ENCODE results near the gene ZBTB21.

ZBTB21 gene

DNA sequence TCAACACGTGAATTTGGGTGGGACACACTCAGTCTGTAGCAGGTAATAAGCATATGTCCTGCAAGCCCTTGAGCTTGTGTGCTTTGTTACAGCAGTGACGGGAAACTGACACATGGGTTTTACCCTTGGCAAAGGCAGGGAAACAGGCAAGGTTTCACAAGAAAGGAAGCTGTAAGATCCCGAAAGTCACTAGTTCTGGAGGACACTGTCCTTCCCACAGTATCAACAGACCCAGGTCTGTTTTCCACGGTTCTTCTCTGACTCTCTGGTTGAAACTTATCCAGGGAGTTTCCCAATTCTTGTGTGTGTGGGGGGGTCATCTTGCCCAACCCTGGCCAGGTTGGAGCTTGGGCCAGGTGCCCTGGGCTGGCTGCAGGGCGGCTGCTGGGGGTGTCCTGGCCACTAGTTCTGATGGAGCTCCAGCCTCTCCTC is 29.3 kb upstream of the ZBTB21 start:
- FAIRE-seq: no peak

DNA sequence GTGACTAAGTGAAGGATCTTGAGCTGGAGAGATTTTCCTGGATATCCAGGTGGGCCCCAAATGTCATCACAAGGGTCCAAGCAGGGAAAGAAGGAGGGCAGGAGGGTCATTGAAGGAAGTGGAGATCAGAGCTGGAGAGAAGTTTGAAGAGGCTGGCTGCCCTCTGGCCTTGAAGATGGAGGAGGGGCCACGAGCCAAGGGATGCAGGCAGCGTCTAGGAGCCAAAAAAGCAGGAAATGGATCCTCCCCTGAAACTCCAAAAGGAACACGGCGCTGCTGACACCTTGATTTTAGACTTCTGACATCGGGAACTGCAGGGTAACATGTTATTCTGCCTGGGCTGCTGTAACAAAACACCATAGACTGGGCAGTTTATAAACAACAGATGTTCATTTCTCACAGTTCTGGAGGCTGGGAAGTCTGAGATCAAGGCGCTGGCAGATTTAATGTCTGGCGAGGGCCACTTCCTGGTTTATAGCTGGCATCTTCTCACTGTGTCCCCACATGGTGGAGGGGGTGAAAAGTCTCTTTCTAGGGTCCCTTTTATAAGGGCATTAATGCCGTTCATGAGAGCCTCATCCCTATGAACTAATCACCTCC is 28.8 kb upstream of the ZBTB21 start:
- FAIRE-seq: no peak

DNA sequence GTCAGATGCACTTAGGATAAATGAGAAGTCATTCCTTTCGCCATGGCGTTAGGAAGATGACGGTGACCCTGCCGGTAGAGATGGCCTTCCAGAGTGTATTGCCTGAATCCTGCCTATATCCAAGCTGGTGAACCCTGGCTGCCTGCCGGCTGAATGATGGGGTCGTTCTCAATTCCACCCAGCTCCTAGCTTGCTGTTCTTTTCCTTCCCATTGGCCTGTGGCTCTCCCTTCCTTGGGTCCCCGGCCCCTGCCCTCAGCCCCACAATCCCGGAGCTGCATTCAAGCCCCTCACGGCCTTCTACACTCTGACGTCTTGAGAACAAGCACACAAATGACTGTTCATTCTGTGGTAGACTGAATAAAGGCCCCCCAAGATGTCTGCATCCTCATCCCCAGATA is 28.2 kb upstream of the ZBTB21 start:
- no peak for FAIRE-seq

DNA sequence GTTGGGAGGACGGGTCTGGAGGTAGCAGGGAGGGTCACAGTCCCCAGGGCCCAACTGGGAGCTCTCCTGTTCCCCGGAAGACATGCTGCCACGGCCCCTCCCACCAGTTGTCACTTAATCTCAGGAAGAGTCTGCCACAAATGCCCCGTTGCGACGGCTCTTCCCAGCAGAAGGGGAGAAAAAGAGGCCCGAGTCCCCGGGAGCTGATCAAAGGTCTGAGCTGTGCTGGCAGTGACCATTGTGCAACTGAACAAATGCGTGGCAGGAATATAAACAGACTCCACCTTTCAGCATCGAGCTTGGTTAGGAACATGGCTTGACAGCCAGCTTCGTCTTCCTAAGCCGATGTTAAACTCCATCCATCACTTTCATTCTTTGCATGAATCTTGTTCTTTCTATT is 27.8 kb upstream of the ZBTB21 start:
- FAIRE-seq: no peak

DNA sequence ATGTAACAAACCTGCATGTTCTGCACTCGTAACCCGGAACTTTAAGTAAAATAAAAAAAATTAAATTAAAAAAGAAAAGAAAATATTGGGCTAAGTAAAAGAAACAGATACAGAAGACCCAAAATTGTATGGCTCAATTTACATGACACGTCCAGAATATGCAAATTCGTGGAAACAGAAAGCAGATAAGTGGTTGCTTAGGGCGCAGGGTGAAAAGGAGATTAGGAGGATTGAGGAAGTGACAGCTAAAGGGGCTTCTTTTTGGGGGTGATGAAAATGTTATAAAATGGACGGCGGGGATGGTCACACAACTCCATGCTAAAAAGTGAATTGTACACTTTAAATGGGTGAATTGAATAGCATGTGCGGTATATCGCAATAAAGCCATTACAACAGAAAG is 27.4 kb upstream of the ZBTB21 start:
- no peak for FAIRE-seq

DNA sequence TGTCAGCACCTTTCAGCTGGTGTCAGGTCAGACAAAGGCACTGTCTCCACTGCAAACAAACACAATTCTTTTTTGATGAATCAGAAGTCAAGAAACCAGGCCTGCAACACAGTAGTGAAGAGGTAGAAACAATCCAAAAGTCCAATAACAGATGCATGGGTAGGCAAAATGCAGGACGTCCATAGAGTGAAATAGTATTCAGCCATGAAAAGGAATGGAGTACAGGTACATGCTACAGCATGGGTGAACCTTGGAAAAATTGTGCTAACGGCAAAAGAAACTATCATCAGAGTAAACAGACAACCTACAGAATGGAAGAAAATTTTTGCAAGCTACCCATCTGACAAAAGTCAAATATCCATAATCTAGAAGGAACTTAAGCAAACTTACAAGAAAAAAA is 26.2 kb upstream of the ZBTB21 start:
- FAIRE-seq: no peak

DNA sequence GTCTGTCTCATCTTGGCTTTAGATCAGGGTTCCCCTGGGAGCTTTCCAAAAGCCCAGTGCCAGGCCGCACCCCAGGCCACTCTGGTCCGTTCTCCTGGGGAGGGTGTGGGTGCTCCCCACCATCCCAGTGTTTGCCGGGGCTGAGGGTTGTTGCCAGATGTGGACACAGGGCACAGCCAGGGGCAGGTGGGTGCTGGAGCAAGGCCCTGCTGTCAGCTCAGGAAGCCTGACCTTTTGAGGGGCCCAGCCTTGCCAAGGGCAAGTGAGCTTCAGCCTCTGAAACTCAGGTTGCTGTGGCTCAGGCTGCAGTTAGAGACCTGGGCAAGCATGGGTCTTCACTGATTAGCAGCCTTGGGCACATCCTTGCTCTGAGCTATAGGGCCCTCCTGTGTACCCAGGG is 22.8 kb upstream of the ZBTB21 start:
- FAIRE-seq: no peak

DNA sequence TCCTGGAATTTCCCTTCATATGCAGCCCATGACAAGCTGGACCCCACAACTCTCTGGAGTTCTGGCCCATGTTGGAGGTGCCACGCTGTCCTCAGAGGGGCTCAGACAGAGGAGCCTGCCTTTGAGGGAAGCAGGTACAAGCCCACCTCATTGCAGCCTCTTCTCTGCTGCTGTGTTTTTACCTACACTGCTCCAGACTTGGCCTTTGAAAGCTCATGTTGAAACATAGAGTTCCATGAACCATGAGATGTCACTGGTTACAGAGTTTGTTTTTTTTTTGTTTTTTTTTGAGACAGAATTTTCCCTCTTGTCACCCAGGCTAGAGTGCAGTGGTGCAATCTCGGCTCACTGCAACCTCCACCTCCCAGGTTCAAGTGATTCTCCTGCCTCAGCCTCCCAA is 22.1 kb upstream of the ZBTB21 start:
- no peak for FAIRE-seq

DNA sequence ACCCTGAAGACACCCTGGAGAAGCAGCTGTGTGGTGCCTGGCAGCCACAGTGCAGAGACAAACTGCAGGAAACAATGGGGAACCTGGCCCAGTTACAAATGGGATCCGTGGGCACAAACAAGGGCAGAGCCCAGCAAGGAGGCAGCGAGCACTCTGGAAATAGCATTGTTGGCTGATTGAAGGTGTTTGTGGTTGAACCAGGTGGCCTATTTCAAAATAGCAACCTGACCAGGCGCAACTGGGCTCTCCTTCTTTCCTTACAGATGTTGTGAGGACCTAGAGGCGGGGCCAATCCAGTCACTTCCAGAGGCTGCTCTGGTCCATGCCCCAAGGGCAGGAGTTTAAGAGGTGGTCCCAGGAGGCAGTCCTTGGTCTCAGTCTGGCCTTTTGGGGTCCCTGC is 21.7 kb upstream of the ZBTB21 start:
- FAIRE-seq: no peak

DNA sequence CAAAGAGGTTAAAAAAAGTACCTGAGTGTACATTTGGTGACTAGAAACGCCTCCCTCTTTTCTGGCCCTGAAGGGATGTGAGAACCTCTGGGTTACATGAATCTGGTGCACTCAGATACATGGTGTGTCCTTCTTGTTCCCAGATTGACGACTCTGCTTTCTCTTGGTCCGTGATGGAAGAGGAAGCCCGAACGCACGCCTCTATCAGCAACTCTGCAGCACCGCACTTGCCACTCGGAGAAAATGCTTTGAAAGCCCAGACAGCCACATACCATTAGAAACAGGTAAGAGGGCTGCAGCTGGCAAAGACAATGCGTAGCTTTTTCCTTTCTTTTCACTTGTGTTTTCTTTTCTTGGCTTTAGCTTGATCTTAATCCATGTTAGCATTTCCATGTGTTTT is 21.1 kb upstream of the ZBTB21 start:
- no peak for FAIRE-seq

DNA sequence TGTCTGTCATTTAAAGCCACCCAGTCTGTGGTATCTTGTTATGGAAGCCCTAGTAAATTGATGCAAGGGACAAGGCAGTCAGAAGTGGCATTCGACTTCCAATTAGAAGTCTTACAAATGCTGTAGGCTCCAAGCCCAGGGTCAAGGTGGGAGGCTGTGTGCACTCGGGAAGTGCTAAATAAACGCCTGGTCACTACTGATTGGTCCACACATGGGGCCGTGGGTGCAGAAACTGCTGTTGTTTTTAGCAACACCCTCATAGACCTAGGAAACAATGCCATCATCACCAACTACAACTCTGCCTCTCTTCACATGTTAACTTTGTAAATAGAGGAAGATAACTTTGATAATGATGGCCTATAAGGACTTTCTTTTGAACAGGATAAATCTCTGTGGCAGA is 20.2 kb upstream of the ZBTB21 start:
- FAIRE-seq: no peak

DNA sequence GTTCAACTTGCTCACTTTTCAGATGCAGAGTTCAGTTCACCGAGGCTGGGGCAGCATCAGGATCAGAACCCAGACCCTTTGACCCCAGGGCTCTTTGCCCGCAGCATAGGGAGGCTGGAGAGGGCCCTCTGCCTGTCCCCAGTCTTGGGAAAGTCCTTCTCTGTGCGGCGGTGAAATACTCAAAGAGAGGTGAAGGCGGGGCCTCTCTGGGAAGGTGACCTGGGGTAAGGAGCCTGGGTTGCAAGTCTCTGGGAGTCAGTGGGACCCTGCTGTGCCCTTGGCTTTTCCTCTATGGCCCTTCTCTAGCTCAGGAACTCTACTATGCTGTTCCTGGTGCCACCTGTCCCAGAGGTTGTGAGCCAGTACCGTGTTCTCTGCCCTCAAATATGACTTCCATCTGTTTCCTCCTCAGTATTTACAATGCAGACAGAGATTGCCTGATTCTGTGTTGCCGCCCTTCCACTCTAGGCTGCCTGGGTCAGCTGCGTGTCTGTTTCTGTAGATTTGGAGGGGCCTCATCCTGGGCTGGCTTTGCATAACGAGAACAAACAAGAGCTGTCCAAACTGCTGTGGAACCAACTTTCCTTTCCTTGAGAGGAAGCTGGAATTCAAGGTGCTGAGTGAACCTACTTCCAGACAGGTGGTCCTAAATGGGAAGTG is 18.7 kb upstream of the ZBTB21 start:
- no peak for FAIRE-seq

DNA sequence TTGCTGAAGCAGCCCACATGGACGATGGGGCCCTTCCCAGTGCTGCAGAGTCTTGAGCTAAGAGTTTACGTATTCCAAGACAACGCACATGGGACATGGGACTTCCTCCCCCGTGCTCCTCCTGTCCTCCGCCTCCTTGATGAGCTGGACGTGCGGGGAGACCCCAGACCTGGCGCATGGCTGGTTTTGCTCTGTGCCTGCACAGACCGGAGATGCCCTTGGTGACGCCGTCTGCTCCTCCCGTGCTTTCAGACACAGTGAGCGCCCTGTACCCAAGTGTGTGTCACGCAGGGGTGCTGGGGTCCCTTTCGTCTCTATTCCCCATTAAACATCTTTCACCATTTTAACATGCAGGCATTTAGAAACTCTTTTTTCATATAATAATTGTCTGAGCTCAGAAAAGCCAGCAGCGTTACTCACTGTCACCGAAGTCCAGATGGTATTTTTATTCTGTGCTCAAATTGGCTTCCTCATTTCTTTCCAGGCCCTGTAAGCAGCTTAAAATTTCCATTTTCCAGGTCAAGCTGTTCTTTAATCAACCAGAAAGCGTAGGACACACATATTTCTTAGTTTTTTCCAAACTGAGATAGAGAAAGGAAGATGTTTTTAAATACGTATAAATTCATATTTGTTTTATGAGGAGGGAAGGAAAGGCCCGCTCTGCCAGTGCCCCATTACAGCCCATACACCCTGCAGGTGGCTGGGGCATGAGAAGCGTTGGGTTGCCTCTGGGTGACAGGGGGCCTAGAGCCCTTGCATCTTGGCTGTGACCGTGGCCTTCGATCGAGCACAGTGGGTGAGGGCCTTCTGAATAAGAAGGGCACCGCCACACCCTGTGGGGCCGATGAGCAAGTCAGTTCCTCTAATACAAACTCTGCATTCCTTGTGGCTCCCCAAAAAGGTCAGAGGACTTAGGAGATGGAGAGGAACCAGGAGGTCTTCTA is 17.9 kb upstream of the ZBTB21 start:
- no peak for FAIRE-seq

DNA sequence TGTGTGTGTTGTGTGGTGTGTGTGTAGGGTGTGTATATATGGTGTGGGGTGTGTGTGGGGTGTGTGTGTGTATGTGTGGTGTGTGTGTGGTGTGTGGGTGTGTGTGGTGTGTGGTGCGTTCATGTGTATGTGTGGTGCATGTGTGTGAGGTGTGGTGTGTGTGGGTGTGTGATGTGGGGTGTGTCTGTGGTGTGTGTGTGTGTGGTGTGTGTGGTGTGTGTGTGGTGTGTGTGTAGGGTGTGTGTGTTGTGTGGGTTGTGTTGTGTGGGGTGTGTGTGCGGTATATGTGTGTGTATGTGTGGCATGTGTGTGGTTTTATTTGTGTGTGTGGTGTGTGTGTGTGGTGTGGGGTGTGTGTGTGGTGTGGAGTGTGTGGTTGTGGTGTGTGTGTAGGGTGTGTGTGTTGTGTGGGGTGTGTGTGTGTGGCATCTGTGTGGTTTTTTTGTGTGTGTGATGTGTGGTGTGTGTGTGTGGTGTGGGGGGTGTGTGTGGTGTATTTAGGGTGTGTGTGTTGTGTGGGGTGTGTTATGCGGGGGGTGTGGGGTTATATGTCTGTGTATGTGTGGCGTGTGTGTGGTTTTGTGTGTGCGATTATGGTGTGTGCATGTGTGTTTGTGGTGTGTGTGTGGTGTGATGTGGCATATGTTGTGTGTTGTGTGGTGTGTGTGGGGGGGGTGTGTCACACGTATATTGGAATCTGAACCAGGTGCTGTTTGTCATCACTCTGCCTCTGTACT is 17.1 kb upstream of the ZBTB21 start:
- no peak for FAIRE-seq

DNA sequence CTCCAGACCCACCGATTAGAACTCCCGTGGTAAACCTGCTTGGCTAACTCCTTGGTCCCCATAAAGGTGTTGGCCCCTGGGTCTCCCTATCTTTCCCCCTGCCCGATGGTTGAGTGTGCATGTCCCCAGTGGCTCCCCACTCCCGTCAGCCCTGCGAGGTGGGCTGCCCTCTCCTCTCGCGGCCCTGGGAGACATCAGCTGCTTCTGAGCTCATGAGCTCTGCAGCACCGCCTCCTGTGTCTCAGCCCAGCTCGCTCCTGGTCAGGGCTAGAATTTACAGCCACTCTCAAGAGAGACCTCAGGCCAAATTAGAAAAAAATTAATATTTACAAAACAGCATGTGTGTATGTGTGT is 15.9 kb upstream of the ZBTB21 start:
- FAIRE-seq: no peak

DNA sequence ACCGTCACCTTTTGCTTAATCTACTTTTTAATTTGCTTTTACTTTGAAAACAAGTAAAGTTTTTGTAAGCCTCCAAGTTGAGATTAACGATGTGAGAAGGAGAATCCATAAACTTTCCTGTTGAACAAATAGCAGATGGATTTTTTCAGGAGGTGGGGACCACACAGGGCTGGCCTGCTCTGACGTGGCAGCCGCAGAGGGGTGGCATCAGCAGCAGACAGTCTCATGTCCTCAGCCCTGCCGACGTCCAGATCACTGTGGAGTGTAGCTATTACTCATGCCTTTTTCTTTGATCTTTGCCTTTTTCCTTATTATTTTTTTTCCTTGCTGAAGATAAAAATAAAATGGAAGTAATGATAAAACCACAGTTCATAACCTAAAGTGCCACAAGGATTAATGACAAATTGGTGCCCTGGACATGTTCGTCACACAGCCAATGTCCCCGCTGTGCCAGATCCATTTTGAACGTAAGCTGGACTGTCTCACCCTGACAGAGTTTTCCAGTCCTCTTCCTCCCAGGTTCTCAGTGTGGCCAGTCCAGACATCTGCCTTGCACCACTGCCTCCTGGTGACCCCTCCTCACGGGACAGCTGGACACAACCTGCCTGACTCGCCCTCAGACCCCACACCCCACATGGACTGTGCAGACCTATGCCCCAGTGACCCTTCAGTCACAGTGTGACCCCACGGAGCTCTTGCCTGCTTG is 15.4 kb upstream of the ZBTB21 start:
- no peak for FAIRE-seq

DNA sequence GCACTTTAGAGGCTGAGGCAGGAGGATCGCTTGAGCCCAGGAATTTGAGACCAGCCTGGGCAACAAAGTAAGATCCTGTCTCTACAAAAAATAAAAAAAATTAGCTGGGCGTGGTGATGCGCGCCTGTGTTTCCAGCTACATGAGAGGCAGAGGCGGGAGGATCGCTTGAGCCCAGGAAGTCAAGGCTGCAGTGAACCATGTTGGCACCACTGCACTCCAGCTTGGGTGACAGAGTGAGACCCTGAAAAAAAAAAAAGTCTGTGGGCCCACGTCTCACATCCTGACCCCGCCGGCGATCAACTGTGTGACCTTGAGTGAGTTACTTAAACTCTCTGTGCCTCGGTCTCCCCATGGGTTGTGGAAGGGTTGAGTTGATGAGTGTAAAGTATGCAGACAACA is 12.7 kb upstream of the ZBTB21 start:
- FAIRE-seq: no peak

DNA sequence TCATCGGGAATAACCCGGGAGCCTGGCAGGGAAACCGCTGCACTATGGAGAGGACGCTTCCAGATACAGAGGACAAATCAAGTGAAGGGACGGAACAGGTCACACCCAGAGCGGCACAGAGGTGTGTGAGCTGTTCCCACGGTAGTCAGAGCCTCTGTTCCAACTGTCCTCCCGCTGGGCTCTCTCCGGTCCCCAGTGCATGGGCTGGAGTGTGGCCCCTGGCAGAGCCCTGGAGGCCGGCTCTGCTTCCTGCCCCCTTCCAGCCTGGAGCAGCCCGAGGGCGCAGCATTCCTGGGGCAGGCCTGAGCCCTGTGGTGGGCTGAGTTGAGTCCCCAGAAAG is 11.9 kb upstream of the ZBTB21 start:
- FAIRE-seq: no peak

DNA sequence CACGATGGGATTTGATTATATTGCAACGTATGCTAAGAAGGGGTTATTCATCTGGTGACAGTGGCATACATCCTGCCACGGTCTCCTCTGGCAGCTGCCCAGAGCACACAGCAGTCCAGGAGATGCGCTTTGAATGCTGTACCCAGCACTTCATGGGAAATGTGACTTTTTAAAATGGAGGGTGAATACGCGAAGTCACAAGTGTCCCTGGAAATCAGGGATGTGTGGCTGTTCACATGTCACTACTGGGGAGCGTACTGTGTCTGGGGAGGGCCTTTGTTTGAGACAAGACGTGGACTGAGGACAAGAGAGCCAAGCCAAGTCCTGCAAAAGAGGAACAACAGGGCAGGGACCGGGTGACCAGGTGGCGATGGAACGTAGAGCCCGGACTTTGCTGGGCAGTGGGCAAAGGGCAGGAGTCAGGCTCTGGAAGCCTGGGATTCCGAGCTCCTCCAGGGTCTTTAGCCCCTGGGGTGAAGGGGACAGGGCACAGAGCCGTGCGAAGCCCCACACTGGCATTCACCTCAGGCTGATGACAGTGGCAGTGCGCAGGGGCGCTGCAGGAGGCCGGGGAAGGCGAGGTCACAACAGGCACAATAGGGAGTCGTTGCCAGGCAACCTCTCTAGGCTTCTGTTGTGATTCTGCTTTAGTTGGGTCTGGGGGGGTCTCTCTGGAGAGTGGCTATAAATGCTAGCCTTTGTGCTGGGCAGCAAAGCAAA is 11.4 kb upstream of the ZBTB21 start:
- no peak for FAIRE-seq

DNA sequence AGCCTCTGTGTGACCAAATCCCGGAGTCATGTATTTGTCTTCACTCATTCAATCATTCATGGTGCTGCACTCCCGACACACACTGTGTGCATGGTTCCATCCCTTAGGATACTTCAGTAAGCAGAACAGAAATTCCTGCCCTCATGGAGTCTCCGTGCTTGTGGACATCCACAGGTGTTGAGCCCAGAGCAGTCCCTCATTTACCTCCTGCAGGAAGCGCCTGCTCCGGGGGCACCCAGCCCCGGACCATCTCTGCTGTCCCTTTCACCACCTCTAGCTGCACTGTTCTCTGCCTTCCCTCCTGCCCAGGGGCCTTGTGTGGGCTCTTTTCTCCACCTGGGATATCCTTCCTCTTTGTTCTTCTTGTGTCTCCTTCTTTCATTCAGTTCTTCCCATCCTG is 9.5 kb upstream of the ZBTB21 start:
- no peak for FAIRE-seq

DNA sequence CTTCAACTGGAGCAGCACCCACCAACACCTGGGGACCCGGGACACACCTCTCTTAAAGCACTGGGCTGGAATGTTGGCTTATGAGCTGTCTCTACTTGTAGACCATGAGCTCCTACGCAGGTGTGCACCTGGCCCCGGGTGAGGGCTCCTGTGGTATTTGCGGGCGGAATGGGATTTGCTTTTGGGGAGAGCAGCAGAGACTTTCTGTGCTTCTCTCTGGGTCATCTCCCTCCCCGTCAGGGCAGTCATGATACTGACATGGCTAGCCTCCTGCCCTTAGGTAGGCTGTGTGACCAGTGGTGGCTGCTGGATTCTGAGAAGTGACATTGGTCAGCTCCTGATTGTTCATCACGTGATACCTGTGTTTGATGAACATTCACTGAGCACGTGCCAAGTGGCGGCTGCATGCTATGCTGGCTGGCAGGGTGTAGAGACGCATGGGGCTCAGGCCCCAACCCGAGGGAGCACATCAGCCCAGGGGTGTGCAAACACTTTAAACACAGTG is 9.0 kb upstream of the ZBTB21 start:
- FAIRE-seq: no peak

DNA sequence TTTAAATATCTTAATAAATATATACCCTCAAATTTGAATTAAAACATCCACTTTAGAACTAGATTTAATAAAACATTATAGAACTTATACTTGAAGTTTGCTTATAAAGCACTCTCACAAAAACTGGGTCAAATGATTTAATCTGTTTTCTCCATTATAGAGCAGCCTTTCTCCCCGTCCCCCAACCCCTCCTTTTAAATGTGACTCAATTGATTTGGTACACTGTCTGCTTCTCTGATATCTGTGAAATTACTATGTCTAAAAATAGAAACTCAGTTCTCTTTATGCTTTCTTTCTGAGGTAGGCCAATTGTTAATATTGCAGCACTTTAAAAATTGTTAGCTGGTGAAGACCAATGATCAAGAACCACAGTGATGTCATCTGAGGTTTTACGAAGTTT is 6.9 kb upstream of the ZBTB21 start:
- FAIRE-seq: no peak

All from A204.1 (cell line).